WI38 (cell line): ENCODE data around the gene TMEM119.

Experiments
- H3K4me3 ChIP-seq: 2 replicates; pipeline ENCODE4 v1.5.1; 2011; ENCODE audit warnings: low read depth, mild to moderate bottlenecking, control low read depth, low read length
- CTCF ChIP-seq: IDR thresholded peaks from 2 replicates; pipeline ENCODE4 v1.5.1; 2012; ENCODE audit warnings: low read depth, mild to moderate bottlenecking, control low read depth, low read length

The TMEM119 gene

GRCh38 chr12:108616941-108617858 lies 19.3 kb upstream of the TMEM119 start:
- no peak overlapping the region for H3K4me3 ChIP-seq
- TF ChIP-seq CTCF, result no peak

DNA sequence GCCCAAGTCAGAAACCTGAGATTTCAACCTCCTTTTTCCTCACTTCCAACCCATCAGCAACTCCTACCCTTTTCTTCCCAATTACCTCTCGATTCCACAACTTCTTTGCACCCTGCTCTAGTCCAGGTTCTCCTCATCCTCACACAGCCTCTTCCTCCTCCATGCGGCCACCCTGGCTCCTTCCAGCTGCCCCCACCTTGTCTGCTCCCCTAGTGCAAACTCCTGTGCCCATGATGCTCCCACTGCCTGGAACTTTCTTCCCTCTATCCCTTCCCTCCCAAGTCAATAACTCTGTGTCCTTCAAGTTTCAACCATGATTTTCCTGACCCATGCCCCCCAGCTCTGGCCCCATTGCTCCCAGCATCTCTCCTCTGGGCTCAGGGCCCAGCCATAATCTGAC lies 18.5 kb upstream of the TMEM119 start:
- TF ChIP-seq CTCF, result no peak
- H3K4me3 ChIP-seq, result no peak overlapping the region

DNA sequence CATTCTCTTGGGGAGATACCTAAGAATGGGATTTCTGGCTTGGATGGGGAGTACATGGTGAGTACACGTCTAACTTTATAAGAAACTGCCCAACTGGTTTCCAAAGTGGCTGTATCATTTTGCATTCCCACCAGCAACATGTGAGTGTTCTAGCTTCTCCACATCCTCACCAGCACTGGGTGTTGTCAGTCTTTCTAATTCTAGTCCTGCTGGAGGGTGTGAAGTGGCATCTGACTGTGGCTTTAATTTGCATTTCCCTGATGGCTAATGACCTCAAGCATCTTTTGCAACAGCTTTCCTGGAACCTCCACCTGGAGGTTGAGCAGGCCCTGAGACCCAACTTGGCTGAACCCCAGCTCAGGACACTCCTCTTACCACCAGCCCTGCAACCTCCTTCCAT lies 18.0 kb upstream of the TMEM119 start:
- H3K4me3 ChIP-seq, result no peak overlapping the region
- TF ChIP-seq CTCF, result no peak

DNA sequence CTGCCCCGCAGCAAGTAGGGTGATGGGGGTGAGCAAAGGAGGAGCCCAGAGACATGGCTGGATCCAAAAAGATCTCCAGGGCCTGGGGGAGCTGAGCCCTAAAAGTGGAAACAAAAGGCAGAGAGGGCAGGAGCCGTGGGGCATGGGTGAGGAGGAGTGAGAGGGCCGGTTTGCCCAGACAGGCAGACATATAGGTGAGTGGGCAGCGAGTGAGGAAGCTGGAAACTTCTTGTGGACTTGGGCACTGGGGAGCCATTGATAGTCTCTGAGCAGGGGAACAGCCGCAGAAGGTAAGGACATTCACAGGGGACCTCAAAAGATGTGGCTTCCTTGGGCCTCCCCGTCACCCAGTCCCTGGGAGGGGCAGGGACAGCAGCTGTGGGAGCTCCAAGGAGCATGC lies 16.8 kb upstream of the TMEM119 start:
- H3K4me3 ChIP-seq, result no peak overlapping the region
- TF ChIP-seq CTCF, result no peak

- H3K4me3 ChIP-seq, result no peak overlapping the region
- TF ChIP-seq CTCF, result no peak
Observed at GRCh38 chr12:108614041-108614440, 16.2 kb upstream of the TMEM119 start.

GRCh38 chr12:108613548-108613947 lies 15.7 kb upstream of the TMEM119 start:
- TF ChIP-seq CTCF, result no peak
- no peak overlapping the region for H3K4me3 ChIP-seq

- no peak overlapping the region for H3K4me3 ChIP-seq
Observed at GRCh38 chr12:108612788-108613282, 15.0 kb upstream of the TMEM119 start.

More at GRCh38 chr12:108612788-108613282, 15.0 kb upstream of the TMEM119 start:
- TF ChIP-seq CTCF, result no peak
